ENCODE data around the gene TGFB2.

GRCh38 chr1:218322762-218323161 is 22.4 kb upstream of the TGFB2 start:
- TF ChIP-seq CTCF (IDR thresholded peaks at IDR 0.05) (no peak), EZH2 (IDR thresholded peaks at IDR 0.05; ENCODE audit: borderline replicate concordance, insufficient read depth, low read depth, low read length, poor library complexity, severe bottlenecking) (no peak)
